Mammary epithelial cell (primary cell): ENCODE measurements around the gene CDRT4.

Experiments
- CTCF ChIP-seq, 2 donors: IDR thresholded peaks in 1 of 2; conservative IDR thresholded peaks in 1 of 2; 2 replicates each; pipeline ENCODE4 v1.5.1; 2011 to 2012; ENCODE audit warnings: inconsistent platforms in 2 of 2, low read length in 2 of 2, mild to moderate bottlenecking in 2 of 2, control low read depth in 1 of 2, low read depth in 1 of 2; ENCODE audit not compliant: insufficient read depth in 1 of 2; ENCODE audit errors: extremely low read depth in 1 of 2
- EZH2 ChIP-seq: IDR thresholded peaks from 2 replicates; pipeline ENCODE4 v1.6.1; 2012; ENCODE audit warnings: low read length, inconsistent platforms, borderline replicate concordance

GRCh38 chr17:15399443-15399842, 68.0 kb downstream of the CDRT4 start:
- no peak for TF ChIP-seq CTCF (conservative IDR thresholded peaks at IDR 0.05 in 1 of 2, IDR thresholded peaks at IDR 0.05 in 1 of 2; ENCODE audit: extremely low read depth in 1 of 2, insufficient read depth in 1 of 2, low read depth in 1 of 2, low read length in 2 of 2)
- no peak for TF ChIP-seq EZH2
